HepG2 (cell line): ENCODE measurements around the gene MAP3K2. TPM values are rescaled to one million over a fixed set of nuclear protein-coding genes. Genes with fewer than 3 reads are reported as not detected.

Source experiments
- ERF ChIP-seq: IDR thresholded peaks from 2 replicates; pipeline ENCODE4 v1.6.1; 2018; ENCODE audit warnings: missing biosample characterization, missing genetic modification reagents
- GPN1 ChIP-seq: sonication (generic); formaldehyde crosslinking; IDR thresholded peaks from 2 replicates; pipeline ENCODE4 v1.5.1; 2020; ENCODE audit warnings: missing genetic modification reagents, borderline replicate concordance
- HNF4A ChIP-seq: sonication (generic); formaldehyde crosslinking; IDR thresholded peaks from 2 replicates; pipeline ENCODE4 v1.4.0; 2020; ENCODE audit warnings: missing genetic modification reagents
- NFIB ChIP-seq: sonication (generic); formaldehyde crosslinking; IDR thresholded peaks from 2 replicates; pipeline ENCODE4 v1.9.0; 2021; ENCODE audit warnings: missing genetic modification reagents, mild to moderate bottlenecking, borderline replicate concordance
- NFYC ChIP-seq: IDR thresholded peaks from 2 replicates; pipeline ENCODE4 v1.6.1; 2016; ENCODE audit warnings: missing genetic modification reagents, missing compliant biosample characterization
- PHF20 ChIP-seq: sonication (generic); formaldehyde crosslinking; IDR thresholded peaks from 2 replicates; pipeline ENCODE4 v1.5.0; 2020; ENCODE audit warnings: mild to moderate bottlenecking, missing genetic modification reagents
- REPIN1 ChIP-seq: sonication (generic); formaldehyde crosslinking; IDR thresholded peaks from 2 replicates; pipeline ENCODE4 v1.8.0; 2022; ENCODE audit warnings: missing genetic modification reagents, low read depth, mild to moderate bottlenecking, borderline replicate concordance
- THAP11 ChIP-seq: IDR thresholded peaks from 2 replicates; pipeline ENCODE4 v1.6.1; 2016; ENCODE audit warnings: missing biosample characterization, missing genetic modification reagents
- ZNF251 ChIP-seq: sonication (generic); formaldehyde crosslinking; IDR thresholded peaks from 2 replicates; pipeline ENCODE4 v1.9.0; 2021; ENCODE audit warnings: mild to moderate bottlenecking, missing genetic modification reagents
- ZNF326 ChIP-seq: sonication (generic); formaldehyde crosslinking; IDR thresholded peaks from 2 replicates; pipeline ENCODE4 v1.4.0; 2020; ENCODE audit warnings: missing genetic modification reagents, borderline replicate concordance
- ZNF329 ChIP-seq: sonication (generic); formaldehyde crosslinking; IDR thresholded peaks from 2 replicates; pipeline ENCODE4 v1.9.0; 2021; ENCODE audit warnings: low read depth, mild to moderate bottlenecking, missing genetic modification reagents
- ZNF558 ChIP-seq: sonication (generic); formaldehyde crosslinking; IDR thresholded peaks from 2 replicates; pipeline ENCODE4 v1.9.0; 2022; ENCODE audit warnings: mild to moderate bottlenecking, missing genetic modification reagents, borderline replicate concordance
- polyA plus RNA-seq, 8 experiments: library from polyadenylated mRNA; depleted of rRNA in 3 of 8; stranded (reverse) in 7 of 8; unstranded in 1 of 8; fragments of >200 nt; fragmentation: Illumina TruSeq in 4 of 8; extraction: Trizol in 4 of 8; gene quantifications; 2 replicates each; pipeline versions ENCODE4 v1.2.1 to v1.2.3, GENCODE V29; 2011 to 2016; ENCODE audit warnings: low read depth in 4 of 8, missing spikeins in 1 of 8, mixed read lengths in 1 of 8; ENCODE audit not compliant: insufficient read depth in 1 of 8
- total RNA-seq, 5 experiments: library from RNA; depleted of rRNA; stranded (reverse); fragments of >200 nt; fragmentation: Illumina TruSeq; extraction: Trizol; gene quantifications; 2 replicates each; pipeline ENCODE4 v1.2.3, GENCODE V29; 2016; ENCODE audit warnings: low read depth in 1 of 5
- TF ChIP-seq, protein P1 (sequence below): sonication (generic); formaldehyde crosslinking; IDR thresholded peaks from 2 replicates; pipeline ENCODE4 v1.5.0; 2020; ENCODE audit warnings: missing genetic modification reagents, mild to moderate bottlenecking, borderline replicate concordance
- TF ChIP-seq, protein P2 (sequence below): sonication (generic); formaldehyde crosslinking; IDR thresholded peaks from 2 replicates; pipeline ENCODE4 v1.5.1; 2020; ENCODE audit warnings: missing genetic modification reagents, mild to moderate bottlenecking, borderline replicate concordance
- TF ChIP-seq, protein P3 (sequence below): sonication (generic); formaldehyde crosslinking; IDR thresholded peaks from 2 replicates; pipeline ENCODE4 v1.4.0; 2020; ENCODE audit warnings: missing genetic modification reagents
- TF ChIP-seq, protein P4 (sequence below): sonication (generic); formaldehyde crosslinking; IDR thresholded peaks from 2 replicates; pipeline ENCODE4 v1.4.0; 2020; ENCODE audit warnings: missing genetic modification reagents
- TF ChIP-seq, protein P5 (sequence below): sonication (generic); formaldehyde crosslinking; IDR thresholded peaks from 2 replicates; pipeline ENCODE4 v1.4.0; 2020; ENCODE audit warnings: missing genetic modification reagents, low read depth, mild to moderate bottlenecking, borderline replicate concordance
- TF ChIP-seq, protein P6 (sequence below): sonication (generic); formaldehyde crosslinking; IDR thresholded peaks from 2 replicates; pipeline ENCODE4 v1.4.0; 2020; ENCODE audit warnings: missing genetic modification reagents, mild to moderate bottlenecking, borderline replicate concordance

MAP3K2 gene
- total and polyA plus RNA-seq, 2 of the 13 experiments (the other 11 are each of a cell fraction or from before 2014, with no cell fraction given): 12.2 to 37.2 TPM

DNA sequence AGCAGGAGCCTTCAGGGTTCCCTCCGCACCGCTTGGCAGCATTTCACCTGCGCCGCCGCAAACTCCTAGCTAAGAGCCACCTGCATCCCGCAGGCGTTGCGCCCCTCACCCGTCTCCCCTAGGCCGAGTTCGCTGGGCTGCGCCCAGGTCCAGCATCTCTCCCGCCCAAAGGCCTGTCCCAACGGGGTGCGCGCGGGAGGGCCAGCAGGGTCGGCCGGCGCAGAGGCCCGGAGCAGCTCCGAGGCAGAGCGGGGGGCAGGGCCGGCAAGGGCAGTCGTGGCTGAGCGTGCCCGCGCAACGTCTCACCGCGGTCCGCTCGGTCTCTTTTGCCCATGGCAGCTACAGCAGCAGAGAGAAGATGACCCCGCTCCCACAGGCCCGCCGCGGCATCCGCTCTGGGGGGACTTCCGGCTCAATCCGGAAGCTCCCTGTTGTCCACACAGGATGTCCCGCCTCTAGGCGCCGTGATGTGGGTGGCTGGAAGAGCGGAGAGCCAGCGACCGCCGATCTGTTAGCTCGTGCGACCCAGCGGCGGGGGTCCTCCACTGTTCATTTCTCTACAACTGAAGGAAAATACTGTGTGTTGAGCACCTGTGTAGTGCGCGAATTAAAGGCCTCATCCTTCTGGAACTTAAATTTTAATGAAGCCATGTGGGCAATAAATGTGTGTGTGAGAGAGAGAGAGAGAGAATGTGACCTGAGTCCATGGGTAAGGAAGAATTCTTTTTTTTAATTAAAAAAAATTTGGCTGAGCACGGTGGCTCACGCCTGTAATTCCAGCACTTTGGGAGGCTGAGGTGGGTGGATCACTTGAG lies 93.8 kb downstream of the MAP3K2 start, which contains the start of gene ERCC3 (continued):
- TF ChIP-seq, protein P1, sequence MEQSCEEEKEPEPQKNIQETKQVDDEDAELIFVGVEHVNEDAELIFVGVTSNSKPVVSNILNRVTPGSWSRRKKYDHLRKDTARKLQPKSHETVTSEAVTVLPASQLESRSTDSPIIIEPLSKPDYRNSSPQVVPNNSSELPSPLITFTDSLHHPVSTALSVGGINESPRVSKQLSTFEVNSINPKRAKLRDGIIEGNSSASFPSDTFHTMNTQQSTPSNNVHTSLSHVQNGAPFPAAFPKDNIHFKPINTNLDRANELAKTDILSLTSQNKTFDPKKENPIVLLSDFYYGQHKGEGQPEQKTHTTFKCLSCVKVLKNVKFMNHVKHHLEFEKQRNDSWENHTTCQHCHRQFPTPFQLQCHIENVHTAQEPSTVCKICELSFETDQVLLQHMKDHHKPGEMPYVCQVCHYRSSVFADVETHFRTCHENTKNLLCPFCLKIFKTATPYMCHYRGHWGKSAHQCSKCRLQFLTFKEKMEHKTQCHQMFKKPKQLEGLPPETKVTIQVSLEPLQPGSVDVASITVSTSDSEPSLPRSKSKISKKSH: peak; percentile 91
- TF ChIP-seq PHF20 (CRISPR knock-in tag) (peak; percentile 98), ERF (CRISPR knock-in tag) (peak; percentile 95), THAP11 (peak; percentile 91), ZNF251 (CRISPR knock-in tag) (peak; percentile 25; the same call in 1 of the 2 replicates), HNF4A (CRISPR knock-in tag) (peak; percentile 23; the same call in 1 of the 2 replicates), ZNF326 (0 out of 2 replicates have a peak, but pooled peaks have one; percentile 5), ZNF329 (no peak), NFYC (peak; percentile 46; the same call in 1 of the 2 replicates), REPIN1 (CRISPR knock-in tag) (0 out of 2 replicates have a peak, but pooled peaks have one; percentile 76), ZNF558 (CRISPR knock-in tag) (peak; percentile 98; the same call in 1 of the 2 replicates), GPN1 (CRISPR knock-in tag) (0 out of 2 replicates have a peak, but pooled peaks have one; percentile 59), NFIB (CRISPR knock-in tag) (no peak)
- TF ChIP-seq, protein P2, sequence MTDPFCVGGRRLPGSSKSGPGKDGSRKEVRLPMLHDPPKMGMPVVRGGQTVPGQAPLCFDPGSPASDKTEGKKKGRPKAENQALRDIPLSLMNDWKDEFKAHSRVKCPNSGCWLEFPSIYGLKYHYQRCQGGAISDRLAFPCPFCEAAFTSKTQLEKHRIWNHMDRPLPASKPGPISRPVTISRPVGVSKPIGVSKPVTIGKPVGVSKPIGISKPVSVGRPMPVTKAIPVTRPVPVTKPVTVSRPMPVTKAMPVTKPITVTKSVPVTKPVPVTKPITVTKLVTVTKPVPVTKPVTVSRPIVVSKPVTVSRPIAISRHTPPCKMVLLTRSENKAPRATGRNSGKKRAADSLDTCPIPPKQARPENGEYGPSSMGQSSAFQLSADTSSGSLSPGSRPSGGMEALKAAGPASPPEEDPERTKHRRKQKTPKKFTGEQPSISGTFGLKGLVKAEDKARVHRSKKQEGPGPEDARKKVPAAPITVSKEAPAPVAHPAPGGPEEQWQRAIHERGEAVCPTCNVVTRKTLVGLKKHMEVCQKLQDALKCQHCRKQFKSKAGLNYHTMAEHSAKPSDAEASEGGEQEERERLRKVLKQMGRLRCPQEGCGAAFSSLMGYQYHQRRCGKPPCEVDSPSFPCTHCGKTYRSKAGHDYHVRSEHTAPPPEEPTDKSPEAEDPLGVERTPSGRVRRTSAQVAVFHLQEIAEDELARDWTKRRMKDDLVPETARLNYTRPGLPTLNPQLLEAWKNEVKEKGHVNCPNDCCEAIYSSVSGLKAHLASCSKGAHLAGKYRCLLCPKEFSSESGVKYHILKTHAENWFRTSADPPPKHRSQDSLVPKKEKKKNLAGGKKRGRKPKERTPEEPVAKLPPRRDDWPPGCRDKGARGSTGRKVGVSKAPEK (CRISPR knock-in tag): no peak
- TF ChIP-seq, protein P3, sequence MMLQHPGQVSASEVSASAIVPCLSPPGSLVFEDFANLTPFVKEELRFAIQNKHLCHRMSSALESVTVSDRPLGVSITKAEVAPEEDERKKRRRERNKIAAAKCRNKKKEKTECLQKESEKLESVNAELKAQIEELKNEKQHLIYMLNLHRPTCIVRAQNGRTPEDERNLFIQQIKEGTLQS (CRISPR knock-in tag): peak; percentile 56; the same call in 1 of the 2 replicates
- TF ChIP-seq, protein P4, sequence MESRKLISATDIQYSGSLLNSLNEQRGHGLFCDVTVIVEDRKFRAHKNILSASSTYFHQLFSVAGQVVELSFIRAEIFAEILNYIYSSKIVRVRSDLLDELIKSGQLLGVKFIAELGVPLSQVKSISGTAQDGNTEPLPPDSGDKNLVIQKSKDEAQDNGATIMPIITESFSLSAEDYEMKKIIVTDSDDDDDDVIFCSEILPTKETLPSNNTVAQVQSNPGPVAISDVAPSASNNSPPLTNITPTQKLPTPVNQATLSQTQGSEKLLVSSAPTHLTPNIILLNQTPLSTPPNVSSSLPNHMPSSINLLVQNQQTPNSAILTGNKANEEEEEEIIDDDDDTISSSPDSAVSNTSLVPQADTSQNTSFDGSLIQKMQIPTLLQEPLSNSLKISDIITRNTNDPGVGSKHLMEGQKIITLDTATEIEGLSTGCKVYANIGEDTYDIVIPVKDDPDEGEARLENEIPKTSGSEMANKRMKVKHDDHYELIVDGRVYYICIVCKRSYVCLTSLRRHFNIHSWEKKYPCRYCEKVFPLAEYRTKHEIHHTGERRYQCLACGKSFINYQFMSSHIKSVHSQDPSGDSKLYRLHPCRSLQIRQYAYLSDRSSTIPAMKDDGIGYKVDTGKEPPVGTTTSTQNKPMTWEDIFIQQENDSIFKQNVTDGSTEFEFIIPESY (CRISPR knock-in tag): no peak
- TF ChIP-seq, protein P5, sequence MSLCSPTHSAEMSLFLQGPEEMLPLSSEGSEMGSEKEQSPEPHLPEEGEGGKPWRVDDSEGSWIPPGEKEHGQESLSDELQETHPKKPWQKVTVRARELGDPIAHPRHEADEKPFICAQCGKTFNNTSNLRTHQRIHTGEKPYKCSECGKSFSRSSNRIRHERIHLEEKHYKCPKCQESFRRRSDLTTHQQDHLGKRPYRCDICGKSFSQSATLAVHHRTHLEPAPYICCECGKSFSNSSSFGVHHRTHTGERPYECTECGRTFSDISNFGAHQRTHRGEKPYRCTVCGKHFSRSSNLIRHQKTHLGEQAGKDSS (CRISPR knock-in tag): peak; percentile 71; the same call in 1 of the 2 replicates
- TF ChIP-seq, protein P6, sequence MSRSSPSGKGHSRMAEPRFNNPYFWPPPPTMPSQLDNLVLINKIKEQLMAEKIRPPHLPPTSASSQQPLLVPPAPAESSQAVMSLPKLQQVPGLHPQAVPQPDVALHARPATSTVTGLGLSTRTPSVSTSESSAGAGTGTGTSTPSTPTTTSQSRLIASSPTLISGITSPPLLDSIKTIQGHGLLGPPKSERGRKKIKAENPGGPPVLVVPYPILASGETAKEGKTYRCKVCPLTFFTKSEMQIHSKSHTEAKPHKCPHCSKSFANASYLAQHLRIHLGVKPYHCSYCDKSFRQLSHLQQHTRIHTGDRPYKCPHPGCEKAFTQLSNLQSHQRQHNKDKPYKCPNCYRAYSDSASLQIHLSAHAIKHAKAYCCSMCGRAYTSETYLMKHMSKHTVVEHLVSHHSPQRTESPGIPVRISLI (CRISPR knock-in tag): no peak
